Stimulated activated CD4-positive, alpha-beta T cell treated with anti-CD3 and anti-CD28 coated beads, Interleukin-15, amount 100 ng/mL, for 1 hour (primary cell): ENCODE measurements around the gene ARHGEF4.
"Not testable (repeated sequence)": the region's sequence is repeated elsewhere in the genome, so short reads cannot be mapped to it uniquely, and the experiment has no call there.

Experiments used
- DNase-seq, 2 donors: peaks; one replicate each; pipeline ENCODE4 v3.0.0-alpha.2; 2020; ENCODE audit warnings: low read depth in 1 of 2, low spot score in 1 of 2

ARHGEF4 gene

GRCh38 chr2:130882111-130882690 lies 45.5 kb downstream of the ARHGEF4 start:
- DNase-seq, result no peak

GRCh38 chr2:130882991-130883390 lies 46.3 kb downstream of the ARHGEF4 start:
- no peak for DNase-seq

GRCh38 chr2:130883496-130883895 lies 46.8 kb downstream of the ARHGEF4 start:
- DNase-seq, result no peak

GRCh38 chr2:130884013-130884412 lies 47.3 kb downstream of the ARHGEF4 start:
- DNase-seq, result no peak

GRCh38 chr2:130884503-130884902 lies 47.8 kb downstream of the ARHGEF4 start:
- no peak for DNase-seq

GRCh38 chr2:130887643-130888042 lies 50.9 kb downstream of the ARHGEF4 start:
- no peak for DNase-seq

- DNase-seq, result no peak
Measured at GRCh38 chr2:130890941-130891669, 54.4 kb downstream of the ARHGEF4 start.

- DNase-seq, result no peak
Measured at GRCh38 chr2:130891966-130892365, 55.3 kb downstream of the ARHGEF4 start.

- no peak for DNase-seq
Measured at GRCh38 chr2:130892793-130893785, 56.4 kb downstream of the ARHGEF4 start.

GRCh38 chr2:130894326-130894942 lies 57.7 kb downstream of the ARHGEF4 start:
- DNase-seq, result no peak

GRCh38 chr2:130896813-130897212 lies 60.1 kb downstream of the ARHGEF4 start:
- no peak for DNase-seq

GRCh38 chr2:130898553-130898952 lies 61.8 kb downstream of the ARHGEF4 start:
- no peak for DNase-seq

- DNase-seq, result no peak
Measured at GRCh38 chr2:130899306-130899705, 62.6 kb downstream of the ARHGEF4 start.

GRCh38 chr2:130901061-130901460 lies 64.3 kb downstream of the ARHGEF4 start:
- no peak for DNase-seq

- DNase-seq, result not testable (repeated sequence)
Measured at GRCh38 chr2:130901626-130902025, 64.9 kb downstream of the ARHGEF4 start.

GRCh38 chr2:130908832-130909231 lies 72.1 kb downstream of the ARHGEF4 start:
- DNase-seq, result no peak

GRCh38 chr2:130910931-130911330 lies 74.2 kb downstream of the ARHGEF4 start:
- no peak for DNase-seq

- no peak for DNase-seq
Measured at GRCh38 chr2:130911482-130911881, 74.8 kb downstream of the ARHGEF4 start.

GRCh38 chr2:130911996-130912395 lies 75.3 kb downstream of the ARHGEF4 start:
- no peak for DNase-seq

GRCh38 chr2:130912471-130912870 lies 75.8 kb downstream of the ARHGEF4 start:
- DNase-seq, result no peak

GRCh38 chr2:130913891-130914290 lies 77.2 kb downstream of the ARHGEF4 start:
- DNase-seq, result no peak
